Measurements from ENCODE around the gene ABCC8. TPM values are rescaled to one million over a fixed set of nuclear protein-coding genes. Genes with fewer than 3 reads are reported as not detected.

Gene ABCC8
- total RNA-seq, 1 experiment from 2014 or later = 2.4 TPM

GRCh38 chr11:17396598-17397310 lies 79.9 kb downstream of the ABCC8 start:
- Histone ChIP-seq H3K79me1 (ENCODE audit: insufficient read depth, low read depth, low read length, poor library complexity, severe bottlenecking) (no peaks in the 10 kb centered on the region), H2BK120ac (ENCODE audit: low read depth, low read length, poor library complexity, severe bottlenecking) (no peak overlapping the region), H2AK5ac (ENCODE audit: insufficient read length, low read length) (no peak overlapping the region), H3K4me2 (ENCODE audit: insufficient read depth, insufficient read length, low read length) (no peak overlapping the region), H4K5ac (ENCODE audit: insufficient read length, low read depth, low read length) (no peak overlapping the region), H3K27me3 (ENCODE audit: insufficient read depth, low read length) (no peaks in the 10 kb centered on the region), H2AFZ (ENCODE audit: low read length) (no peak overlapping the region), H2BK5ac (ENCODE audit: insufficient read length, low read length) (no peak overlapping the region), H3K9ac (ENCODE audit: extremely low read depth, insufficient read length, low read length) (no peak overlapping the region), H3T11ph (ENCODE audit: low read length) (no peak overlapping the region), H3K56ac (ENCODE audit: insufficient read length, low read depth, low read length) (no peak overlapping the region), H3K79me2 (ENCODE audit: insufficient read depth, low read length) (no peaks in the 10 kb centered on the region), H4K8ac (replicated peaks; ENCODE audit: insufficient read length, low read depth, low read length) (no peak overlapping the region), H3K9me3 (ENCODE audit: control insufficient read depth, low read depth, low read length) (no peaks in the 10 kb centered on the region), H3K14ac (ENCODE audit: insufficient read depth, low read length) (no peak overlapping the region), H2BK15ac (ENCODE audit: low read depth, low read length) (no peak overlapping the region), H3K27ac (ENCODE audit: insufficient read length, low read depth, low read length) (no peak overlapping the region), H4K20me1 (ENCODE audit: control insufficient read depth, insufficient read depth, insufficient read length) (no peaks in the 10 kb centered on the region), H3K4ac (ENCODE audit: low read depth, low read length) (no peak overlapping the region), H2BK20ac (ENCODE audit: low read depth, low read length, poor library complexity, severe bottlenecking) (no peak overlapping the region), H2BK12ac (ENCODE audit: insufficient read length, low read depth, low read length) (no peak overlapping the region), H3K23me2 (ENCODE audit: insufficient read length, low read depth, low read length, poor library complexity, severe bottlenecking) (no peaks in the 10 kb centered on the region), H3K4me1 (ENCODE audit: insufficient read depth, low read length) (no peaks in the 10 kb centered on the region), H4K91ac (ENCODE audit: insufficient read length, low read depth, low read length) (no peak overlapping the region), H3K18ac (ENCODE audit: insufficient read length, low read depth, low read length) (no peak overlapping the region), H3K23ac (ENCODE audit: insufficient read length, low read depth, low read length) (no peak overlapping the region)
- Mint-ChIP-seq H3K9me3 (no peaks in the 10 kb centered on the region), H3K27ac (no peak overlapping the region), H3K4me3 (no peak overlapping the region), H3K27me3 (ENCODE audit: low read depth) (peaks cover 4% of the 10 kb centered on the region), H3K4me1 (peaks cover 2 to 5% of the 10 kb centered on the region in 2 experiments; a peak in 1 of 4 replicates), H3K36me3 (ENCODE audit: insufficient read depth in 1 of 3, low read depth in 3 of 3) (no peaks in the 10 kb centered on the region; a peak in 1 of 7 replicates)
- no CpG with 5 or more reads among the region's 22 CpGs for WGBS (ENCODE audit: extremely low coverage, insufficient read length, low lambda C conversion rate)
- DNase-seq = no peak
- TF ChIP-seq, protein P1, sequence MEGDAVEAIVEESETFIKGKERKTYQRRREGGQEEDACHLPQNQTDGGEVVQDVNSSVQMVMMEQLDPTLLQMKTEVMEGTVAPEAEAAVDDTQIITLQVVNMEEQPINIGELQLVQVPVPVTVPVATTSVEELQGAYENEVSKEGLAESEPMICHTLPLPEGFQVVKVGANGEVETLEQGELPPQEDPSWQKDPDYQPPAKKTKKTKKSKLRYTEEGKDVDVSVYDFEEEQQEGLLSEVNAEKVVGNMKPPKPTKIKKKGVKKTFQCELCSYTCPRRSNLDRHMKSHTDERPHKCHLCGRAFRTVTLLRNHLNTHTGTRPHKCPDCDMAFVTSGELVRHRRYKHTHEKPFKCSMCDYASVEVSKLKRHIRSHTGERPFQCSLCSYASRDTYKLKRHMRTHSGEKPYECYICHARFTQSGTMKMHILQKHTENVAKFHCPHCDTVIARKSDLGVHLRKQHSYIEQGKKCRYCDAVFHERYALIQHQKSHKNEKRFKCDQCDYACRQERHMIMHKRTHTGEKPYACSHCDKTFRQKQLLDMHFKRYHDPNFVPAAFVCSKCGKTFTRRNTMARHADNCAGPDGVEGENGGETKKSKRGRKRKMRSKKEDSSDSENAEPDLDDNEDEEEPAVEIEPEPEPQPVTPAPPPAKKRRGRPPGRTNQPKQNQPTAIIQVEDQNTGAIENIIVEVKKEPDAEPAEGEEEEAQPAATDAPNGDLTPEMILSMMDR (conservative IDR thresholded peaks at IDR 0.05) = no peak

All from H9 (cell line).